Activated CD4-positive, alpha-beta T cell treated with anti-CD3 and anti-CD28 coated beads, Interleukin-2, amount 10 ng/mL, durations not matched to agents 7 days and 5 days (primary cell): ENCODE results near the gene ITK. TPM values are rescaled to one million over a fixed set of nuclear protein-coding genes. Genes with fewer than 3 reads are reported as not detected.
"Not testable (repeated sequence)": the region's sequence is repeated elsewhere in the genome, so short reads cannot be mapped to it uniquely, and the experiment has no call there.

Experiments used
- CTCF ChIA-PET: fragments of 350-600 bp; sonication (Branson Sonifier 250); formaldehyde crosslinking; loops from one replicate; lab custom pipeline; 2021; ENCODE audit warnings: antibody characterized with exemption; lab: Charles Lee
- POLR2A ChIA-PET: fragments of 350-600 bp; sonication (Branson Sonifier 250); formaldehyde crosslinking; loops from one replicate; lab custom pipeline; 2021; ENCODE audit warnings: antibody characterized with exemption; lab: Charles Lee
- DNase-seq: peaks from one replicate; pipeline ENCODE4 v3.0.0-alpha.2; 2020
- H3K27ac Mint-ChIP-seq: one replicate; pipeline ENCODE4 v1.8.0; 2021; ENCODE audit warnings: mild to moderate bottlenecking, moderate library complexity, mixed read lengths
- H3K27me3 Mint-ChIP-seq: one replicate; pipeline ENCODE4 v1.8.0; 2021; ENCODE audit warnings: mixed read lengths
- H3K36me3 Mint-ChIP-seq: one replicate; pipeline ENCODE4 v1.8.0; 2021; ENCODE audit warnings: low read depth, mixed read lengths
- H3K4me1 Mint-ChIP-seq: one replicate; pipeline ENCODE4 v1.8.0; 2021; ENCODE audit warnings: mixed read lengths
- H3K4me3 Mint-ChIP-seq: one replicate; pipeline ENCODE4 v1.8.0; 2021; ENCODE audit warnings: mild to moderate bottlenecking, moderate library complexity, mixed read lengths
- H3K9me3 Mint-ChIP-seq: one replicate; pipeline ENCODE4 v1.8.0; 2021; ENCODE audit warnings: mixed read lengths
- total RNA-seq, 2 experiments: library from RNA; stranded (reverse); gene quantifications; one replicate each; pipeline ENCODE4 v1.2.3, GENCODE V29; 2021

The ITK gene
- total RNA-seq, 2 experiments from 2014 or later, result 258 to 306 TPM

DNA sequence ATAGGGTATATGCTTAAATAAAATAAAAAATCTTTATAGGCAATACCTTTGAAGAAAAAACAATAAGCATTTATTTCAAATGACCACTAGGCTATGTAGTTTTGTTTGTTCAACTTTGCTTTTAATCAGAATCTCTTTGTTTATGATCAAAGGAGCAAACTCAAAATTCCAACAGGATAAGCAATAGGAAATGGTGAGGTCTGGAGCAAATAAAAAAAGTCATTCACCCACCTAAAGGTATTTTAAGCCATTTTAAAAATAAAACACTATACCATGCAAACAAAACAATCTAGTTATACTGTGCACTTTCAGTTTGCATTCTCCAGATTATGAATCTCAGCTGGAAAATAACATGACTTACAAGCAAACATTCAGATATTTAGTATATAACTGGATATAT lies 50.0 kb downstream of the ITK start:
- CTCF ChIA-PET, result interaction anchor here (0.6 to 2.3 kb wide), 3 partner anchors 8 to 120 kb away, joined by 3 to 5 read pairs (median 3); no protein-coding TSS in a partner anchor
- POLR2A ChIA-PET, result no interaction called here
- no peak overlapping the region for H3K27ac Mint-ChIP-seq

GRCh38 chr5:157232706-157233105 lies 52.1 kb downstream of the ITK start:
- Mint-ChIP-seq H3K27me3 (no peaks in the 10 kb centered on the region), H3K4me1 (peaks cover 51% of the 10 kb centered on the region), H3K9me3 (no peaks in the 10 kb centered on the region), H3K36me3 (peaks cover 80% of the 10 kb centered on the region), H3K27ac (peak overlapping the region; percentile 71), H3K4me3 (no peak overlapping the region)
- ChIA-PET CTCF (no interaction called here), POLR2A (no interaction called here)
- DNase-seq, result no peak

More for the DNA sequence above, 50.0 kb downstream of the ITK start:
- no peak for DNase-seq
- Mint-ChIP-seq H3K36me3 (peaks cover 79% of the 10 kb centered on the region), H3K27me3 (no peaks in the 10 kb centered on the region), H3K4me3 (no peak overlapping the region), H3K4me1 (peaks cover 57% of the 10 kb centered on the region), H3K9me3 (no peaks in the 10 kb centered on the region)

DNA sequence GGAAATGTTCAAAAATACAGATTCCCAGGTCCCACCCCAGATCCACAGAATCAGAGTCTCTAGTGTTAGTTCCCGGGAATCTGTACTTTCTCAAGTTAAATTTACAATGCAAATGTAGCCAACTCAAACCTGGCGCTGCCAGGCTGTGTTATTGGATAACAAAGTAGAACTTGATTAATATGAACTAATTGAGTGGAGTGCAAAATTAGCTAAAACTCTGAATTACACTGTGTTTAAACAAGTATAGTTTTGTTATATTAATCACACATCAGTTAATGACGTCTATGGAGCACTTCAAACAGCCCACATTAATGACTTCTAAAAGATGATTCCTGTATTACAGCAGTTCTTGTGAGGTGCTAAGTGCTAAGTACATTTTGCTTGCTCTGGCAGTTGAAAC lies 52.9 kb downstream of the ITK start:
- no peak for DNase-seq
- ChIA-PET CTCF (interaction anchor here (2.0 kb wide), 1 partner anchor 15 kb away, joined by 6 read pairs; no protein-coding TSS in a partner anchor), POLR2A (interaction anchor here (0.8 kb wide), 1 partner anchor 84 kb away, joined by 10 read pairs; no protein-coding TSS in a partner anchor)
- H3K27ac Mint-ChIP-seq, result peak overlapping the region; percentile 54
- H3K36me3 Mint-ChIP-seq, result peaks cover 83% of the 10 kb centered on the region
- H3K9me3 Mint-ChIP-seq, result no peaks in the 10 kb centered on the region
- peaks cover 55% of the 10 kb centered on the region for H3K4me1 Mint-ChIP-seq
- no peaks in the 10 kb centered on the region for H3K27me3 Mint-ChIP-seq
- H3K4me3 Mint-ChIP-seq, result no peak overlapping the region

DNA sequence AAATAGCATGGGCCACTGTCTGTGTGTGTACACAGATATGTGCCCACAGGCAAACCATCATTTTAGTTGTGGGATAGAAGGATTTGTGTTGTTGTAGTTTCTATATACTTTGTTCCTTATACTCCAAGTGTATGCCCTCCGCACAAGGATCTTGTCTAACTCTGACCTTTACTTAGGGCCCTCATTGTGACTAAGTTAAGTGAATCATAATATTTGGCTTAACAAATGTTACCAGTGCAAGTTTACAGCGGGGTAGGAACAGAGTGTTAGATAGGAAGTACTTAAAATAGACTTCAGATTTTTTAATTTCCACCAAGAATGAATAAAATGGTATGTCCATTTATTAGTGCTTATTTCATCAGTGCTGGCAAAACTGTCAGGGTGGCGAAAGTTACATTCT lies 55.8 kb downstream of the ITK start:
- H3K36me3 Mint-ChIP-seq, result peaks cover 92% of the 10 kb centered on the region
- peaks cover 54% of the 10 kb centered on the region for H3K4me1 Mint-ChIP-seq
- no peak overlapping the region for H3K4me3 Mint-ChIP-seq
- no peaks in the 10 kb centered on the region for H3K27me3 Mint-ChIP-seq
- no peak overlapping the region for H3K27ac Mint-ChIP-seq
- DNase-seq, result no peak
- CTCF ChIA-PET, result interaction anchor here (2.4 to 2.7 kb wide), 2 partner anchors 15 to 19 kb away, joined by 7 to 16 read pairs; no protein-coding TSS in a partner anchor
- H3K9me3 Mint-ChIP-seq, result no peaks in the 10 kb centered on the region
- POLR2A ChIA-PET, result no interaction called here

DNA sequence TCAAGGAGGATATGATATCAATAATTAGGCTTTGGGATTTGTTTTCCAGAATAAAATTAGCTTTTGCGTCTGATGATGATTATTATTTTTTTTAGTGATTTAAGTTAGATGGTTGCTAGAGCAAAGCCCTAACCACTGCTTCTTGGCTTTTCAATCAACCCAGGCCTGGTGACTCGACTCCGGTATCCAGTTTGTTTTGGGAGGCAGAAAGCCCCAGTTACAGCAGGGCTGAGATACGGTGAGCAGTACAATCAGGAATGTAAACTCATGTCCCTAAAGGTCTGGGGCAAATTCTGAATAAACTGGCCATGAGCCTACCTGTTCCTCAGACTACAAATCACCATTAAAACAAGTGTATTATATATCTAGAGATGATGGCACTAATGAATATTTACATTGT lies 60.8 kb downstream of the ITK start:
- Mint-ChIP-seq H3K4me1 (peaks cover 61% of the 10 kb centered on the region), H3K27me3 (no peaks in the 10 kb centered on the region), H3K4me3 (no peak overlapping the region), H3K9me3 (no peaks in the 10 kb centered on the region), H3K36me3 (peaks cover 97% of the 10 kb centered on the region), H3K27ac (peak overlapping the region; percentile 13)
- no peak for DNase-seq
- ChIA-PET CTCF (no interaction called here), POLR2A (no interaction called here)

DNA sequence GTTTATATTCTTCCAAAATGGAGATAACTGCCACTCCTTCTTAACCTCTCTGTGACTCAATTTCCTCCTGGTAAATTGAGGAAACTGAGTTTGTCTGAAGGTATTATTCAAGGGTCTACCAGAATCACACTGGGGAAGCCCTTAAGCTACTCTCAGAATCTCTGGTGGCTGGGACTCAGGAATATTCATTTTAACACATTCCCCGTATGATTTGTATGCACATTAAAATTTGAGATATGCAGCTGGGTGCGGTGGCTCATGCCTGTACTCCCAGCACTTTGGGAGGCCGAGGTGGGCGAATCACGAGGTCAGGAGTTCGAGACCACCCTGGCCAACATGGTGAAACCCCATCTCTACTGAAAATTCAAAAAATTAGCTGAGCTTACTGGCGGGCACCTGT lies 64.1 kb downstream of the ITK start:
- DNase-seq, POLR2A ChIA-PET, H3K4me3 Mint-ChIP-seq, H3K27me3 Mint-ChIP-seq, H3K9me3 Mint-ChIP-seq, CTCF ChIA-PET: not testable (repeated sequence)
- H3K4me1 Mint-ChIP-seq, result peaks cover 75% of the 10 kb centered on the region
- H3K36me3 Mint-ChIP-seq, result peaks cover 97% of the 10 kb centered on the region
- peak overlapping the region; percentile 50 for H3K27ac Mint-ChIP-seq

- Mint-ChIP-seq H3K4me1 (peaks cover 76% of the 10 kb centered on the region), H3K27me3 (no peaks in the 10 kb centered on the region), H3K9me3 (peaks cover 2% of the 10 kb centered on the region), H3K36me3 (peaks cover 96% of the 10 kb centered on the region), H3K4me3 (no peak overlapping the region), H3K27ac (no peak overlapping the region)
- ChIA-PET CTCF (interaction anchor here (0.8 kb wide), 1 partner anchor 23 kb away, joined by 3 read pairs; no protein-coding TSS in a partner anchor), POLR2A (no interaction called here)
- DNase-seq, result no peak
These were observed 64.8 kb downstream of the ITK start for GRCh38 chr5:157245476-157245875.

GRCh38 chr5:157245886-157246285 lies 65.2 kb downstream of the ITK start:
- no peak overlapping the region for H3K27ac Mint-ChIP-seq
- CTCF ChIA-PET, result interaction anchor here (0.8 to 1.2 kb wide), 3 partner anchors 12 to 46 kb away, joined by 3 read pairs; no protein-coding TSS in a partner anchor
- H3K9me3 Mint-ChIP-seq, result peaks cover 2% of the 10 kb centered on the region
- H3K36me3 Mint-ChIP-seq, result peaks cover 96% of the 10 kb centered on the region
- peaks cover 80% of the 10 kb centered on the region for H3K4me1 Mint-ChIP-seq
- POLR2A ChIA-PET, result no interaction called here
- no peaks in the 10 kb centered on the region for H3K27me3 Mint-ChIP-seq
- no peak overlapping the region for H3K4me3 Mint-ChIP-seq
- DNase-seq, result no peak

DNA sequence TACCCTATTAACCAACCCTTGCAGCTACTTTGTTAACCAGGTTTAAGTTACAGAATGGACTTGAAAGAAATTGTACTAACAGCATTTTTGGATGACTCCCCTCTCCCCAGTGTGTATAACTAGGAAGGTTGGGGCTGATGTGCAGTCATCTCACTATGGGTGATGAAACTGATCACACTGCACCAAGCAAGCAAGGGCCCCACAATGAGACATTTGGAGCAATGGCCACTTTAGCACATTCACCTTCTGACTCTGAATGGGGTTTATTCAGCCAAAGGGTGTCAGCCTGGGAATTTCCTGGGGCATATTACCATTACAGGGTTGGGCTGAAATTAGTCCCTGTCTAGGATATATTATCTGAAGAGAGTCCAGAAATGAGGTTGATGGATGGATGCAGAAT lies 66.6 kb downstream of the ITK start:
- POLR2A ChIA-PET, result no interaction called here
- CTCF ChIA-PET, result interaction anchor here (1.2 to 2.5 kb wide), 2 partner anchors 13 to 47 kb away, joined by 3 to 6 read pairs; no protein-coding TSS in a partner anchor
- Mint-ChIP-seq H3K27me3 (no peaks in the 10 kb centered on the region), H3K9me3 (peaks cover 4% of the 10 kb centered on the region), H3K27ac (peak overlapping the region; percentile 92), H3K4me3 (no peak overlapping the region), H3K36me3 (peaks cover 94% of the 10 kb centered on the region), H3K4me1 (peaks cover 89% of the 10 kb centered on the region)
- DNase-seq, result no peak

DNA sequence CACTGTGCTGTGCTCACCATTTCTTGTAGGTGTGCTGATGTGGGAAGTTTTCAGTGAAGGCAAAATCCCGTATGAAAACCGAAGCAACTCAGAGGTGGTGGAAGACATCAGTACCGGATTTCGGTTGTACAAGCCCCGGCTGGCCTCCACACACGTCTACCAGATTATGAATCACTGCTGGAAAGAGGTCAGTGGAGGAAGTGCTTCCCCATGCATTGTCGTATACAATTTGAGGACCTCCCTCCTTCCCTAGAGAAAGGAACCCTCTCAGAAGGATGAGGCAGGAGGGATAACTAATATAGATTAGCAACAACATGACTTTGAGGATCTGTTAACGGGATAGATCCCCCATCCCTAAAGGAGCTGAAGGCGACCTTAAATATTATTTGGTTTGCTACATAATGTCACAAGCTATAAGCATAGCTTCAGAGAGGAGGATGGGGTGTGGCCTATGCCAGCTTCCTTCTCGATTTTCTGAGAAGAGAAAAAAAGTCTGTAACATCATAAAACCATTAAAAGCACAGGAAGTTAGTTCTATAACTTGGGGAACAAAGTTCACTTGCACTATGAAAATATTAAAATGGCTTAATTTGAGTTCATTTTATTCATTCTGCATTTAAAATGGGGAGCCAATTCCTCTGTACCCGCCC lies 68.3 kb downstream of the ITK start:
- Mint-ChIP-seq H3K4me3 (peak overlapping the region; percentile 57), H3K27ac (peak overlapping the region; percentile 92), H3K36me3 (peaks cover 94% of the 10 kb centered on the region), H3K4me1 (peaks cover 96% of the 10 kb centered on the region), H3K27me3 (no peaks in the 10 kb centered on the region), H3K9me3 (peaks cover 4% of the 10 kb centered on the region)
- CTCF ChIA-PET, result interaction anchor here (0.5 to 2.5 kb wide), 8 partner anchors 14 to 366 kb away, joined by 3 to 9 read pairs (median 4); no protein-coding TSS in a partner anchor
- POLR2A ChIA-PET, result interaction anchor here (0.6 to 1.0 kb wide), 3 partner anchors 25 to 106 kb away, joined by 3 to 5 read pairs (median 3); partner anchors contain the start of gene MED7
- peak; percentile 66 for DNase-seq

DNA sequence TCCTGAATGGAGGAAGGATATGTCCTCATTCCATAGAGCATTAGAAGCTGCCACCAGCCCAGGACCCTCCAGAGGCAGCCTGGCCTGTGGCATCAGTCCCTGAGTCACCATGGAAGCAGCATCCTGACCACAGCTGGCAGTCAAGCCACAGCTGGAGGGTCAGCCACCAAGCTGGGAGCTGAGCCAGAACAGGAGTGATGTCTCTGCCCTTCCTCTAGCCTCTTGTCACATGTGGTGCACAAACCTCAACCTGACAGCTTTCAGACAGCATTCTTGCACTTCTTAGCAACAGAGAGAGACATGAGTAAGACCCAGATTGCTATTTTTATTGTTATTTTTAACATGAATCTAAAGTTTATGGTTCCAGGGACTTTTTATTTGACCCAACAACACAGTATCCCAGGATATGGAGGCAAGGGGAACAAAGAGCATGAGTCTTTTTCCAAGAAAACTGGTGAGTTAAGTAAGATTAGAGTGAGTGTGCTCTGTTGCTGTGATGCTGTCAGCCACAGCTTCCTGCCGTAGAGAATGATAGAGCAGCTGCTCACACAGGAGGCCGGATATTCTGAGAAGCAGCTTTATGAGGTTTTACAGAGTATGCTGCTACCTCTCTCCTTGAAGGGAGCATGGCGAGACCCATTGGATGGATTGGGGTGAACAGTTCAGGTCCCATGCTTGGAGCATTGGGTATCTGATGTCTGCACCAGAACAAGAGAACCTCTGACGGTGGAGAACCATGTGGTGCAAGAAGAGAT lies 72.2 kb downstream of the ITK start:
- H3K4me3 Mint-ChIP-seq, result peak overlapping the region; percentile 50
- POLR2A ChIA-PET, result interaction anchor here (0.6 to 0.9 kb wide), 2 partner anchors 20 to 97 kb away, joined by 4 read pairs; no protein-coding TSS in a partner anchor

GRCh38 chr5:157253547-157253946 lies 72.9 kb downstream of the ITK start:
- peak overlapping the region; percentile 50 for H3K4me3 Mint-ChIP-seq
- H3K36me3 Mint-ChIP-seq, result peaks cover 86% of the 10 kb centered on the region
- peaks cover 4% of the 10 kb centered on the region for H3K9me3 Mint-ChIP-seq
- CTCF ChIA-PET, result interaction anchor here (0.8 to 3.7 kb wide), 20 partner anchors 10 to 135 kb away, joined by 3 to 26 read pairs (median 4); partner anchors contain the start of gene ITK
- POLR2A ChIA-PET, result interaction anchor here (0.9 kb wide), 1 partner anchor 20 kb away, joined by 4 read pairs; no protein-coding TSS in a partner anchor
- no peaks in the 10 kb centered on the region for H3K27me3 Mint-ChIP-seq
- DNase-seq, result no peak
- H3K4me1 Mint-ChIP-seq, result peaks cover 95% of the 10 kb centered on the region
- H3K27ac Mint-ChIP-seq, result peak overlapping the region; percentile 94

More for the DNA sequence above, 72.2 kb downstream of the ITK start:
- peak overlapping the region; percentile 94 for H3K27ac Mint-ChIP-seq
- DNase-seq, result peak; percentile 89
- H3K4me1 Mint-ChIP-seq, result peaks cover 97% of the 10 kb centered on the region
- peaks cover 93% of the 10 kb centered on the region for H3K36me3 Mint-ChIP-seq
- H3K27me3 Mint-ChIP-seq, result no peaks in the 10 kb centered on the region
- CTCF ChIA-PET, result interaction anchor here (0.6 to 3.7 kb wide), 20 partner anchors 8 to 136 kb away, joined by 3 to 26 read pairs (median 4); partner anchors contain the start of gene ITK
- H3K9me3 Mint-ChIP-seq, result peaks cover 5% of the 10 kb centered on the region
